ENCODE data around the gene ADAMTSL5.
"Not testable (repeated sequence)": the region's sequence is repeated elsewhere in the genome, so short reads cannot be mapped to it uniquely, and the experiment has no call there.

ADAMTSL5 gene, protein sequence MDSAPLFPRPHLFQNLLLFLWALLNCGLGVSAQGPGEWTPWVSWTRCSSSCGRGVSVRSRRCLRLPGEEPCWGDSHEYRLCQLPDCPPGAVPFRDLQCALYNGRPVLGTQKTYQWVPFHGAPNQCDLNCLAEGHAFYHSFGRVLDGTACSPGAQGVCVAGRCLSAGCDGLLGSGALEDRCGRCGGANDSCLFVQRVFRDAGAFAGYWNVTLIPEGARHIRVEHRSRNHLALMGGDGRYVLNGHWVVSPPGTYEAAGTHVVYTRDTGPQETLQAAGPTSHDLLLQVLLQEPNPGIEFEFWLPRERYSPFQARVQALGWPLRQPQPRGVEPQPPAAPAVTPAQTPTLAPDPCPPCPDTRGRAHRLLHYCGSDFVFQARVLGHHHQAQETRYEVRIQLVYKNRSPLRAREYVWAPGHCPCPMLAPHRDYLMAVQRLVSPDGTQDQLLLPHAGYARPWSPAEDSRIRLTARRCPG

GRCh38 chr19:1512671-1513498 is at the start of gene ADAMTSL5:
Gene ADAMTSL5, minus strand, starts transcription at chr19:1513019. Its CDS starts 2,076 bp downstream, at chr19:1510943.
- DNase-seq (ENCODE audit: low read depth in 2 of 2): peak in 1 of 2 donors; percentile 18

DNA sequence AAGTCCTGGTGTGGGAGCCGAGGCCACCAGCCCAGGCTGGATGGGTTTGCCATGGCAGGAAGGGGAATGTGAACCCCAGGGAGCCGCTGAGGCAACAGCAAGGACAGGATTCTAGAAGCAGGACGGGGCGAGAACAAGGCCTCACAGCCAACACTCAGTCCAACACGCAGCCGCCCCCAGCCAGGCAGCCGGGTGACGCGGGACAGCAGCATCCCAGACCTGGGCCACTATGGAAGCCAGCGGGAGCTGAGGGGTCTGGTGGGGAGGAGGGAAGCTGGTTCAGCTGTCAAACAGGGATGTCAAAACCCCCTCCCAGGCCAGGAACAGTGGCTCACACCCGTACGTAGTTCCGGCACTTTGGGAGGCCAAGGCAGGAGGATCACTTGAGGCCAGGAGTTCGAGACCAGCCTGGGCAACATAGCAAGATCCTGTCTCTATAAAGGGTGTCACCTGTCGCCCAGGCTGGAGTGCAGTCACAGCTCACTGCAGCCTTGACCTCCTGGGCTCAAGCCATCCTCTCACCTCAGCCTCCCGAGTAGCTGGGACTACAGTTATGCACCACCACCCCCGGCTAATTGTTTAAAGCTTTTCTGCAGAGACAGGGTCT is 48.5 kb upstream of the ADAMTSL5 start:
- DNase-seq (ENCODE audit: low read depth in 2 of 2): no peak

- no peak for DNase-seq (ENCODE audit: low read depth in 2 of 2)
Observed at GRCh38 chr19:1560286-1560882, 47.6 kb upstream of the ADAMTSL5 start.

- DNase-seq (ENCODE audit: low read depth in 2 of 2): no peak
Observed at GRCh38 chr19:1558552-1558951, 45.7 kb upstream of the ADAMTSL5 start.

DNA sequence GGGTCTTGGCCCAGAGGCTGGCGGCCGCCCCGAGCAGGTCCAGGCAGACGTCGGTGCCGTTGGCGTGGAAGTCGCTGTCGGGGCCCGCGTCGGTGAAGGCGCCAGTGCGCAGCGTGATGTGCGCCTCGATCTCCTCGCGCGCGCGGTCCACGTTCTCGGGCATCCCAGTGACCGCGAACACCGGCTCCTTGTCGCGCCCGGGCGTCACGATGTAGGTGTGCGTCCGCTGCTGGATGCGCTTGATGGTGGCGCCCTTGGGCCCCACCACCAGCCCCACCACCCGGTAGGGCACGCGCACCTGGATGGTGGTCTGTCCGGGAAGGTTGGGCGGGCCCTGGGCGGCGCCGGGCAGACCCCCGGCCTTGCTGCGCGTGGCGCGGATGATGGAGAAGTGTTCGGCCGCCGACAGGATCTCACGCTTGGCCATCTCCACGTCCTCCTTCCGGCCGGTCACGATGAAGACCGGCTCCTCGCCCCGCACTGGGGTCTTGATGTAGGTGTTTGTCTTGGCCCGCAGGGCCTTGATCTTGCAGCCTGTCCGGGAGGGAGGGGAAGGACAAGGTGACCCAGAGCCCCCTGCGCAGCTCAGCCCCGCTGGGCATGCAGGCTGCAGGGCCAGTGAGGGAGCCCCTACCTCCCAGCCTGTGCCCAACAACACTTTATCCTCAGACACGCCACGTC is 43.7 kb upstream of the ADAMTSL5 start:
- DNase-seq (ENCODE audit: low read depth in 2 of 2): no peak

DNA sequence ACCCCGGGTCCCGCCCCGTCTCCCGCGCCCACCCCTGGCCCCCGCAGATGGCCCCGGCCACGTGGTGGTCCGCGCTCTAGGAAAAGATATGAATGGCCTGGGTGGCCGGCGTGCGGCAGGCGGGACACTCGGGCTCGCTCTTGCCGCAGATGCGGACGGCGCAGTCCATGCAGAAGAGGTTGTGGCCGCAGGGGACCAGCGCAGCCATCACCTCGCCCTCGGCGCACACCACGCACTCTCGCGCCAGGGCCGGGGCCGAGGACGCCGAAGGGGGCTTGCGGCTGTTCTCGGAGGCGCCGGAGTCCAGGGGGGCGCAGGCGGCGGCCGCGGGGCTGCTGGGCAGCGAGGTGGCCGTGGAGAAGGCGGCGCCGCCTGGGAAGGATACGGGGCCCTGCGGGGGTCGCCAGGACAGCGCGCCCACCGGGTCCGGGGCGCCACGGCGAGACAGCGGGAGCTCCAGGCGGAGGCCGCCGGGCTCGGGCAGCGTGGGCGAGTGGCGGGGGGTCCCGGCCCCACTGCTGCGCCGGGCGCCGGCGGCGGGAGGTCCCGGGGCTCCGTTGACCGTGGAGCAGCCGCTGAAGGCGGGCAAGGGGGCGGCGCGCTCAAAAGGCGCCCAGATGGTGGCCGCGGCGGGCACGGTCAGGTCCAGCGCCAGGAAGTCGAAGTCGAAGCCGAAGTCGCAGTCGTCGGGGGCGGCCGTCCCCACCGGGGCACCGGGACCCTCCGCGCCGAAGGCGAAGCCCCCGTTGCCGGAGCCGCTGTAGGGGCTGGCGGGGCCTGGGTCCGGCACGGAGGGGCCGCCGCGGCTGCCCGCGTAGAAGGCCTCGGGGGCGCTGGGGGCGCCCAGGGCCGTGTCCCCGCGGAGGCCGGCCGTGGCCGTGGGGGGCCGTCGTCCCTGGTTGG is 42.9 kb upstream of the ADAMTSL5 start:
- no peak for DNase-seq (ENCODE audit: low read depth in 2 of 2)

DNA sequence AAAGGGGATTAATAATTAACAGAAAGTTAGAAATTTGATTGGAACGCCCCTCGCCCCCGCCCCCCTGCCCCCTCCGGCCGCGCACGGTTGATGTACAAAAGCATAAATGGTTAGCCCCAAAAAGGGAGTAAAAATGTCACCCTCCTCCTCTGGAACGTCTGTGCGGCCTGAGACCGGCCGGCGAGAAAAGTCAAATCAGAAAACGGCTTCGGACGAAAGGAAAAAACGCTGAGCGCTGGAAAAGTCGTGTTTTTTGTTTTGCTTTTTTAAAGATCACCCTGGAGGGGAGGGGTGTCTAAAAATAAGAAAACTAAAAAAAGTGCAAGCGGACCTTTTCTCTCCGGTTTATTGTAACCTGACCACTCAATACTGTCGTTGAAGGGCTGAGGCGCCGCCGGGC is 42.1 kb upstream of the ADAMTSL5 start:
- no peak for DNase-seq (ENCODE audit: low read depth in 2 of 2)

DNA sequence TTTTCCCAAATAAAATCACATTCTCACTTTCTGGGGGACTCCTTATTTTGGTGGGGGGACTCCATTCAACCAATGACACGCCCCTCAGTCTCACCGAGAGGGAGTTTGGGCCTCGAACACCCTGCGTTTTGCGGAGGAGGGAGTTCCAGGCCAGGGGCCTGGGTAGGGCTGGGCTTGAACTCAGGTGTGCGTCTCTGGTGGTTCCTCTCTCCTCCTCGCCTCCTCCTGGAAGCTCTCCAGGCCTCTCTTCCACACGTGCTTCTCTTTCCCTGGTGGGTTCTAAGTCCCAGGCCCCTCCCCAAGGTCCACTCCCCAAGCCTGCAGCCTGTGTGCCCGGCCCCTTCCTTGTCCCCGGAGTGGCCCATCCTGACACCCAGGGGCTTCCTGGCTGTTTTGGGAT is 40.6 kb upstream of the ADAMTSL5 start:
- DNase-seq (ENCODE audit: low read depth in 2 of 2): no peak

DNA sequence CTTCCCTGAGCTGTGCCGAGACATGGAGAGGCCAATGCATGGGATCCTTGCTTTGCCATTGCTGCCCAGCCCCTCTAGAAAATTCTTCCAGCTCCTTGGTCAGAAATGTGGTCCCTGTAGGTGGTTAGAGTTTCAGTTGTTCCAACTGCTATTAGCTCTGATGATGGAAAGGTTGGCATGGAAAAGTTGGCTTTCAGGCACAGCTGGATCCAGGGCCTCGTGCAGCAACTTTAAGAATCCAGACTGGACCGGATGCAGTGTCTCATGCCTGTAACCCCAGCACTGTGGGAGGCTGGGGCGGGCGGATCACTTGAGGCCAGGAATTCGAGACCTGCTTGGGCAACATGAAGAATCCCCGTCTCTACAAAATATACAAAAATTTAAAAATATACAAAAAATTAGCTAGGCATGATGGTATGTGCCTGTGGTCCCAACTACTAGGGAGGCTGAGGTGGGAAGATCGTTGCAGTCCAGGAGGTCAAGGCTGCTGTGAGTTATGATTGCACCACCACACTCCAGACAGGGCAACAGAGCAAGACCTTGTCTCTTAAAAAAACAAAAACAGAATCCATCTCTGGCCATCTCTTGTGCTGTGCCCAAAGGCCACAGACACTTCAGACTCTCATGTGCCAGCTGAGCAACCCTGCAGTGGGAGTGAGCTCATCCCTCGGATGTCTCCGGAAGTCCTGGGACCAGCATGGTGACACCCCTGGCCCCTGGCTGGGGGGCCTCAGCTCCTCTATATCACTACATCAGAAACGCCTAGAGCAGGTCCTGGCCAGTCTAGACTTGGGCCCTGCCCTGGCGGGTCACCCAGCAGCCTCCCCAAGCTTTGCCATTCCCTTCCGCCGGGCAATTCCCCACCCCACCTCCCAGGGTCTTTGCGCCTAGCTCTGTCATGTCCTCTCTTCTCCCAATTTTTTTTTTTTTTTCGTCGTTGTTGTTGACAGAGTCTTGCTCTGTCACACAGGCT is 38.5 kb upstream of the ADAMTSL5 start:
- DNase-seq (ENCODE audit: low read depth in 2 of 2): no peak

- no peak for DNase-seq (ENCODE audit: low read depth in 2 of 2)
Observed at GRCh38 chr19:1549332-1549945, 36.6 kb upstream of the ADAMTSL5 start.

DNA sequence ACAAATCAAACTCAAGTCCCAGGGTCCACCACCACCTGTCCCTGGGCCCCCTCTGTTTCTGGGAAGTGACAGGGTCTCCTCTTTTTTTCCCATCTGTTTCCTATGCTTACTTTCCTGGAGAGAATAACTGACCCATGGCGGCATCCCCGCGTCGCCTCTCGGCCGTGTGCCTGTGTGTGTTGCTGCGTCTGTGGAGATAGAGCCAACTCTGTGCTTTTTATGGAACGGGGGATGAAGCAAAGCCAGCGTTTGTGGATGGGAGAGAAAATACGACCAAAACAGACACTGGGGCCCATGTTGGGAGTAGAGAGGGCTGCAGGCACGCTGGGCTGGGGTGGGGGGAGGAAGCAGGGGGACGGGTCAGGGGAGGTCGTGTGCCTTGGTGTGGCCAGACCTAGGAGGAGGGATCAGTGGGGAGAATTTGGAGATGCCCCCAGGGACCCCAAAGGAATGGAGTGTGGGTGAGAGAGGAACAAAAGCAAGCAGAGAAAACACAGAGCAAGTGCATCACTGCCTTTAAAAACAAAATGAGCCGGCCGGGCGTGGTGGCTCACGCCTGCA is 27.6 kb upstream of the ADAMTSL5 start:
- DNase-seq (ENCODE audit: low read depth in 2 of 2): no peak

- DNase-seq (ENCODE audit: low read depth in 2 of 2): not testable (repeated sequence)
Observed at GRCh38 chr19:1539749-1540148, 26.9 kb upstream of the ADAMTSL5 start.

GRCh38 chr19:1538978-1539377 is 26.2 kb upstream of the ADAMTSL5 start:
- DNase-seq (ENCODE audit: low read depth in 2 of 2): no peak

DNA sequence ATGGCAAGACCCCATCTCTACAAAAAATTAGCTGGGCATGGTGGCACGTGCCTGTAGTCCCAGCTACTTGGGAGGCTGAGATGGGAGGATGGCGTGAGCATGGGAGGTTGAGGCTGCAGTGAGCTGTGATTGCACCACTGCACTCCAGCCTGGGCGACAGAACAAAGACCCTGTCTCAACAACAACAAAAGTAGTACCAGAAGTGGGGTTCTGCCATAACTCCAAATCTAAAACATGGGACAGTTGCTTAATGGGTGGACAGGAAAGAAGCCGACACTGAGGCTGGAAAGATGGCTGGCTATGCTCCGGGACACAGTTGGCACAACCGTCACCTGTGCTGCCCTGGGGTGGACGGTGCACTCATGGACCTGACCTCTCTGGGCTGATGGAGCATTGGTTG is 22.9 kb upstream of the ADAMTSL5 start:
- DNase-seq (ENCODE audit: low read depth in 2 of 2): not testable (repeated sequence)

DNA sequence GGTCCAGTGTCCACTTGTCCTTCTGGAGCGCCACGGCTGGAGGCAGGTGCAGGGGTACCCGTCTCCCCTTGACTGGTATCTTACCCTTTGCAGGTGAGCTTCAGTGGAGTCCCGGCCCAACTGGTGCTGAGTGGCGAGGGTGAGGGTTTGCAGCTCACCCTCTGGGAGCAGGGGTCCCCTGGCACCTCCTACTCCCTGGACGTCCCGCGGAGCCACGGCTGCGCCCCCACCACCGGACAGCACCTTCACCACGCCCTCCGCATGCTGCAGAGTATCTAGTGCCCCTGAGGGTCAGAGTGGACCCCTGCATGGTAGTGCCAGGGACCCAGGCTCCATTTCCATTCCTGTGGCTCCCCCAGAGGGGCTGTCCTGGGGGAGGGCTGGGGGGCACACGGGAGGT is 22.2 kb upstream of the ADAMTSL5 start:
- DNase-seq (ENCODE audit: low read depth in 2 of 2): no peak

DNA sequence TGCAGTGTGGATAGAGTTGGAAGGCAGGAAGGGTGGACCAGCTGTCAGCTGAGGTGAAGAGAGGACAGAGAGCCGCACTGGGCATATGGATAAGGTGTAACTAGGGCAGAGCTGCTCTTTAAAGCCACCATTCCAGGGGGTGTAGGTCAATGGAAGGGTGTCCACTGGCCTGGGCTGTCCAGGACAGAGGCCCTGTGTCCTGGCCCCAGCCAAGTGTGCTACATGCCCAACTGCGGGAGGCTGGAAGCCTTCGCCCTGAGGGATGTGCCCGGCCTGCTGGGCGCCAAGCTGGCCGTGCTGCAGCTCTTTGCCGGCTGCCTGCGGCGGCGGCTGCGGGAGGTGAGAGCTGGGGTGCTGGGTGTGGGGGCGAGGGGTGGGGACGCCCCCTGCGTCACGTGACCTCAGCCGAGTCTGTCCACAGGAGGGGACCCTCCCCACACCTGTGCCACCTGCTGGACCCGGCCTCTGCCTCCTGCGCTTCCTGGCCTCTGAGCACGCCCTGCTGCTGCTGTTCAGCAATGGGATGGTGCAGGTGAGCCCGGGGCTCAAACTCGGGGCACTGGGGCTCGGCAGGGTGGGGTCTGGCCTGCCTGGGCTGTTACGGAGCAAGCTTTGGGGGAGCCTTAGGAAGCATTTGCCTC is 20.8 kb upstream of the ADAMTSL5 start:
- no peak for DNase-seq (ENCODE audit: low read depth in 2 of 2)

GRCh38 chr19:1532003-1532402 is 19.2 kb upstream of the ADAMTSL5 start:
- no peak for DNase-seq (ENCODE audit: low read depth in 2 of 2)

- DNase-seq (ENCODE audit: low read depth in 2 of 2): no peak
Observed at GRCh38 chr19:1531587-1531986, 18.8 kb upstream of the ADAMTSL5 start.
